Osteoblast (primary cell): ENCODE measurements around the gene GGA1. TPM values are rescaled to one million over a fixed set of nuclear protein-coding genes. Genes with fewer than 3 reads are reported as not detected.

Source experiments
- DNase-seq: peaks from one replicate; pipeline ENCODE4 v3.0.0; 2011; ENCODE audit warnings: low spot score, mixed read lengths; ENCODE audit not compliant: insufficient read length; ENCODE audit errors: missing footprints
- H2AFZ ChIP-seq: 2 replicates; pipeline ENCODE4 v1.6.0; 2011; ENCODE audit warnings: mild to moderate bottlenecking, low read length
- H3K27ac ChIP-seq: 2 replicates; pipeline ENCODE4 v1.5.1; 2011; ENCODE audit warnings: mild to moderate bottlenecking, low read depth, low read length, moderate library complexity
- H3K27me3 ChIP-seq: 2 replicates; pipeline ENCODE4 v1.6.0; 2012; ENCODE audit warnings: mild to moderate bottlenecking, control low read depth, inconsistent platforms, low read length, moderate library complexity; ENCODE audit not compliant: insufficient read depth
- H3K36me3 ChIP-seq: 2 replicates; pipeline ENCODE4 v1.5.1; 2011; ENCODE audit warnings: mild to moderate bottlenecking, low read length, control low read depth, moderate library complexity; ENCODE audit not compliant: insufficient read depth
- H3K4me1 ChIP-seq: 2 replicates; pipeline ENCODE4 v1.5.1; 2011; ENCODE audit warnings: mild to moderate bottlenecking, low read length, control low read depth, moderate library complexity; ENCODE audit not compliant: insufficient read depth
- H3K4me2 ChIP-seq: 2 replicates; pipeline ENCODE4 v1.6.0; 2011; ENCODE audit warnings: mild to moderate bottlenecking, low read length; ENCODE audit not compliant: insufficient read depth
- H3K4me3 ChIP-seq: fragments of 200-600 bp; sonication (generic); 3 replicates; pipeline ENCODE4 v1.5.1; 2012; ENCODE audit warnings: mild to moderate bottlenecking, low read length, inconsistent platforms; ENCODE audit not compliant: insufficient read depth
- H3K79me2 ChIP-seq: 2 replicates; pipeline ENCODE4 v1.6.0; 2012; ENCODE audit warnings: mild to moderate bottlenecking, low read length, control low read depth, inconsistent platforms; ENCODE audit not compliant: insufficient read depth
- H3K9me3 ChIP-seq: 2 replicates; pipeline ENCODE4 v1.5.1; 2011; ENCODE audit warnings: low read depth, low read length, control low read depth
- H4K20me1 ChIP-seq: 2 replicates; pipeline ENCODE4 v1.6.0; 2012; ENCODE audit warnings: mild to moderate bottlenecking, low read length, control low read depth; ENCODE audit not compliant: insufficient read depth
- total RNA-seq: library from RNA; depleted of rRNA; stranded (reverse); fragments of >200 nt; gene quantifications from 2 replicates; pipeline ENCODE4 v1.2.3, GENCODE V29; 2012
- TF ChIP-seq, protein P1 (sequence below): IDR thresholded peaks from 2 replicates; pipeline ENCODE4 v1.5.1; 2011; ENCODE audit warnings: mild to moderate bottlenecking, low read depth, low read length, moderate library complexity; ENCODE audit errors: extremely low read depth

The GGA1 gene
- total RNA-seq, 1 donor: 36.2 TPM

DNA sequence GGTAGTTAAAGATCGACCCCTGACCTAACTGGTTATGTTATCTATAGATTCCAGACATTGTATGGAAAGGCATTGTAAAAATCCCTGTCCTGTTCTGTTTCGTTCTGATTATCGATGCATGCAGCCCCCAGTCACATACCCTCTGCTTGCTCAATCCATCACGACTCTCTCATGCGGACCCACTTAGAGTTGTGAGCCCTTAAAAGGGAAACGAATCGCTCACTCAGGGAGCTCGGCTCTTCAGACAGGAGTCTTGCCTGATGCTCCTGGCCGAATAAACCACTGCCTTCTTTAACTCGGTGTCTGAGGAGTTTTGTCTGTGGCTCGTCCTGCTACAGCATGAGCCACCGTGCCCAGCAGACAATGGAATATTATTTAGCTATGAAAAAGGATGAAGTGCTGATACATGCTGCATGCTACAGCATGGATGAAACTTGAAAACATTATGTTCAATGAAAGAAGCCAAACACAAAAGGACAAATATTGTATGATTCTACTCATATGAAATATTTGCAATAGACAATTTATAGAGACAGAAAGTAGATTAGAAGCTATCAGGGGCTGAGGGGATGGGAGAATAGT lies 16.7 kb upstream of the GGA1 start:
- Histone ChIP-seq H3K9me3 (no peaks in the 10 kb centered on the region), H3K4me3 (peak overlapping the region; percentile 24), H3K4me2 (peak overlapping the region; percentile 62)

DNA sequence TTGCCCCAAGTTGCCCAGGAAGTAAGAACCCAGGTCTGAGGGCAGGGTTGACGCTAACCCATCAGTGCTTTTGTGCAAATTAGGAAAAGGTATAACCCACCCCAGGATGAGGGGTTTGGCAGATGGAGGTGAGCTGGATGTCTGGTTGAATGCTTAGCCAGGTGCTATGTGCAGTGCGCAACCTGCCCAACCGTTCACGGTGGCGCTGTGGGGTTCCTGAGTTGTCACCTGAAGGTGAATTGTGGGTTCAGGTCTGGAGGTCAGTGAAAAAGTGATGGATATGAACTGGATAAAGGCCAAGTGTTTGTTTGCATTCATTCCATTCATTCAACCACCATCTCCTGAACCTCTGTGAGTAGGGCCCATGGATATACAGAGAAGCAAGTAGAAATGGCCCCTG lies 14.4 kb upstream of the GGA1 start:
- TF ChIP-seq, protein P1, sequence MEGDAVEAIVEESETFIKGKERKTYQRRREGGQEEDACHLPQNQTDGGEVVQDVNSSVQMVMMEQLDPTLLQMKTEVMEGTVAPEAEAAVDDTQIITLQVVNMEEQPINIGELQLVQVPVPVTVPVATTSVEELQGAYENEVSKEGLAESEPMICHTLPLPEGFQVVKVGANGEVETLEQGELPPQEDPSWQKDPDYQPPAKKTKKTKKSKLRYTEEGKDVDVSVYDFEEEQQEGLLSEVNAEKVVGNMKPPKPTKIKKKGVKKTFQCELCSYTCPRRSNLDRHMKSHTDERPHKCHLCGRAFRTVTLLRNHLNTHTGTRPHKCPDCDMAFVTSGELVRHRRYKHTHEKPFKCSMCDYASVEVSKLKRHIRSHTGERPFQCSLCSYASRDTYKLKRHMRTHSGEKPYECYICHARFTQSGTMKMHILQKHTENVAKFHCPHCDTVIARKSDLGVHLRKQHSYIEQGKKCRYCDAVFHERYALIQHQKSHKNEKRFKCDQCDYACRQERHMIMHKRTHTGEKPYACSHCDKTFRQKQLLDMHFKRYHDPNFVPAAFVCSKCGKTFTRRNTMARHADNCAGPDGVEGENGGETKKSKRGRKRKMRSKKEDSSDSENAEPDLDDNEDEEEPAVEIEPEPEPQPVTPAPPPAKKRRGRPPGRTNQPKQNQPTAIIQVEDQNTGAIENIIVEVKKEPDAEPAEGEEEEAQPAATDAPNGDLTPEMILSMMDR: no peak
- no peaks in the 10 kb centered on the region for H3K9me3 ChIP-seq
- no peaks in the 10 kb centered on the region for H3K79me2 ChIP-seq
- no peak overlapping the region for H3K4me3 ChIP-seq
- H2AFZ ChIP-seq: no peak overlapping the region
- H4K20me1 ChIP-seq: no peaks in the 10 kb centered on the region
- peak; percentile 29 for DNase-seq
- H3K36me3 ChIP-seq: no peaks in the 10 kb centered on the region
- H3K4me1 ChIP-seq: peaks cover 3% of the 10 kb centered on the region
- no peak overlapping the region for H3K4me2 ChIP-seq
- no peak overlapping the region for H3K27ac ChIP-seq
- H3K27me3 ChIP-seq: no peaks in the 10 kb centered on the region

More for the DNA sequence above, 16.7 kb upstream of the GGA1 start:
- peaks cover 6% of the 10 kb centered on the region for H3K27me3 ChIP-seq
- no peaks in the 10 kb centered on the region for H3K79me2 ChIP-seq
- TF ChIP-seq, protein P1: no peak
- H4K20me1 ChIP-seq: no peaks in the 10 kb centered on the region
- H3K36me3 ChIP-seq: no peaks in the 10 kb centered on the region
- no peak overlapping the region for H3K27ac ChIP-seq
- H2AFZ ChIP-seq: no peak overlapping the region
- H3K4me1 ChIP-seq: peaks cover 3% of the 10 kb centered on the region
- DNase-seq: no peak

DNA sequence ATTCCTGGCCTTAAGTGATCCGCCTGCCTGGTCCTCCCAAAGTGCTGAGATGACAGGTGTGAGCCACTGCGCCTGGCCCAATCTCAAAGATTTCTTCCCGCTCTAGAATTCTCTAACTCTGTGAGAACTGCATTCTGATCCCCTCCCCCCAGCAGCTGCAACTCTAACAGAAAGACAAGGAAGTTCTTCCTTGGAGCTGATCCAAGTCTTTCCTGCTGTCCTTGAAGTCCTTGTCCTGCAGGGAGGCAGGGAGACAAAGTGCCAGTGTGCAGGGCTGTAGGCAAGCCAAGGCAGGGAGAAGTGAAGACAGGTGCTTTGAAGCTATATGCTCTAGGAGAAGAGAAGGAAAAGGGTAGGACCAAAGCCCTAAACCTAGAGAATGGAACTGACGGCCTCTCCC lies 9.5 kb upstream of the GGA1 start:
- H3K36me3 ChIP-seq: no peaks in the 10 kb centered on the region
- no peak overlapping the region for H3K4me3 ChIP-seq
- no peaks in the 10 kb centered on the region for H3K9me3 ChIP-seq
- TF ChIP-seq, protein P1: no peak
- H3K79me2 ChIP-seq: no peaks in the 10 kb centered on the region
- DNase-seq: peak; percentile 59
- H3K27ac ChIP-seq: no peak overlapping the region
- no peak overlapping the region for H2AFZ ChIP-seq
- H3K27me3 ChIP-seq: peaks cover 7% of the 10 kb centered on the region
- H3K4me1 ChIP-seq: peaks cover 8% of the 10 kb centered on the region
- H4K20me1 ChIP-seq: no peaks in the 10 kb centered on the region
- no peak overlapping the region for H3K4me2 ChIP-seq

DNA sequence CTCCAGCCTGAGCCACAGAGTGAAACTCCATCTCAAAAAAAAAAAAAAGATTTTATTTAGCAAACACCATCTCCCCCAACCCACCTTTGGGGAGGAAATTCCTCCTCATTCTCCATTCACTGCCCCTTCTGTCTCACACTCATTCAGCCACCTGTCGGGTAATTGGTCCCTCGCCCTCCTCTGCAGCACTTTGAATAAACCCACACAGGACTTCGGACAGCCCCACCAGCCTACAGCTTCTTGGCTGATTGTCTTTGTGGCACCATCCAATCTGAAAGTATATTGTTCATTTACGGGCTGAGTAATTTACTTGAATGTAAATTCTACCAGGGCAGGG lies 7.5 kb upstream of the GGA1 start:
- DNase-seq: peak; percentile 45
- Histone ChIP-seq H2AFZ (no peak overlapping the region), H3K27me3 (peaks cover 19% of the 10 kb centered on the region), H3K4me1 (peaks cover 8% of the 10 kb centered on the region), H4K20me1 (no peaks in the 10 kb centered on the region), H3K27ac (no peak overlapping the region), H3K4me3 (peak overlapping the region; percentile 10), H3K79me2 (no peaks in the 10 kb centered on the region), H3K36me3 (no peaks in the 10 kb centered on the region), H3K4me2 (peak overlapping the region; percentile 56), H3K9me3 (no peaks in the 10 kb centered on the region)
- TF ChIP-seq, protein P1: no peak
